ENCODE results near the gene VWF. TPM values are rescaled to one million over a fixed set of nuclear protein-coding genes. Genes with fewer than 3 reads are reported as not detected.

VWF gene
- total and polyA plus RNA-seq, 10 of the 15 experiments (the other 5 are each of a cell fraction or from before 2014, with no cell fraction given) = 0.08 to 0.23 TPM; not detected in 8

DNA sequence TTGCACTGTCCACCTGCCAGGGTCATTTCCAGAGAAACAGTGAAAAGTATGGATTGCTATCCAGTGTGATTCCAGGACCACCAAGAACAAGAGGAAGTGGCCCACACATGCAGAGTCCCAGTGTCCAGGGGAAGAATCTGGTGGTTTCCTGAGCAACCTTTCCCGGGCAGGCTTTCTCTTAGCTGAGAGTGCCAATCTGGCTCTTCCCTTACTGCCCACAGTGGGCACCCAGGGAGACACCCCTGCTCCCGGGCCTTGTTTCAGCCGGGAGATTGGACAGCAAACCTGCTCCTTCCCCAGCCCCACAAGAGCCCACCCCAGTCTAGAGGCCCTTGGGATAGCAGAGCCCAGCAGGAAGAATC, 62.1 kb downstream of the VWF start:
- Histone ChIP-seq H3K4me1 (ENCODE audit: control insufficient read depth, insufficient read depth, low read length) (no peaks in the 10 kb centered on the region), H2AFZ (ENCODE audit: control insufficient read depth, low read depth, low read length) (no peak overlapping the region), H3K79me2 (ENCODE audit: control insufficient read depth, insufficient read depth, low read length) (no peaks in the 10 kb centered on the region), H3K9me3 (replicated peaks; ENCODE audit: control insufficient read depth, insufficient read depth, low read length) (no peaks in the 10 kb centered on the region), H3K4me3 (no peak overlapping the region), H3K36me3 (ENCODE audit: control insufficient read depth in 2 of 2, insufficient read depth in 2 of 2, low read length in 1 of 2) (no peaks in the 10 kb centered on the region), H3K27me3 (replicated peaks in 1 of 2; ENCODE audit: control insufficient read depth in 2 of 2, insufficient read depth in 2 of 2, low read length in 1 of 2) (no peaks in the 10 kb centered on the region; a peak in 1 of 4 replicates), H3K4me2 (ENCODE audit: control insufficient read depth, insufficient read depth) (no peak overlapping the region), H3K9ac (ENCODE audit: control insufficient read depth, insufficient read depth, low read length) (no peak overlapping the region), H3K27ac (ENCODE audit: control insufficient read depth, insufficient read depth) (no peak overlapping the region), H4K20me1 (ENCODE audit: control insufficient read depth, insufficient read depth) (no peaks in the 10 kb centered on the region)
- ChIA-PET SMC1A (ENCODE audit: uncharacterized antibody, unreplicated experiment) (no interaction called here), RAD21 (ENCODE audit: unreplicated experiment) (no interaction called here), CTCF (interaction anchor here (1.4 kb wide), 1 partner anchor 133 kb away, joined by 3 read pairs; no protein-coding TSS in a partner anchor), POLR2A (no interaction called here)
- no peak for FAIRE-seq
- no peak for DNase-seq (ENCODE audit: low read depth, low spot score)
- 31% methylated on average over 3 of the region's 3 CpGs for WGBS (ENCODE audit: insufficient coverage, insufficient replicate concordance, low lambda C conversion rate, missing lambda C conversion rate)
- ATAC-seq = no peak
- BruUV-seq (replicated peaks) = no TSS peak
- in situ Hi-C loops (cut with MboI) = loop anchor here (5.0 kb wide), 1 partner anchor 225 kb away; no protein-coding TSS in a partner anchor
- intact Hi-C loops (cut with micrococcal nuclease; ENCODE audit: unreplicated experiment) = loop anchor here (2.0 kb wide), 1 partner anchor 132 kb away; no protein-coding TSS in a partner anchor
- TF ChIP-seq, protein P1, sequence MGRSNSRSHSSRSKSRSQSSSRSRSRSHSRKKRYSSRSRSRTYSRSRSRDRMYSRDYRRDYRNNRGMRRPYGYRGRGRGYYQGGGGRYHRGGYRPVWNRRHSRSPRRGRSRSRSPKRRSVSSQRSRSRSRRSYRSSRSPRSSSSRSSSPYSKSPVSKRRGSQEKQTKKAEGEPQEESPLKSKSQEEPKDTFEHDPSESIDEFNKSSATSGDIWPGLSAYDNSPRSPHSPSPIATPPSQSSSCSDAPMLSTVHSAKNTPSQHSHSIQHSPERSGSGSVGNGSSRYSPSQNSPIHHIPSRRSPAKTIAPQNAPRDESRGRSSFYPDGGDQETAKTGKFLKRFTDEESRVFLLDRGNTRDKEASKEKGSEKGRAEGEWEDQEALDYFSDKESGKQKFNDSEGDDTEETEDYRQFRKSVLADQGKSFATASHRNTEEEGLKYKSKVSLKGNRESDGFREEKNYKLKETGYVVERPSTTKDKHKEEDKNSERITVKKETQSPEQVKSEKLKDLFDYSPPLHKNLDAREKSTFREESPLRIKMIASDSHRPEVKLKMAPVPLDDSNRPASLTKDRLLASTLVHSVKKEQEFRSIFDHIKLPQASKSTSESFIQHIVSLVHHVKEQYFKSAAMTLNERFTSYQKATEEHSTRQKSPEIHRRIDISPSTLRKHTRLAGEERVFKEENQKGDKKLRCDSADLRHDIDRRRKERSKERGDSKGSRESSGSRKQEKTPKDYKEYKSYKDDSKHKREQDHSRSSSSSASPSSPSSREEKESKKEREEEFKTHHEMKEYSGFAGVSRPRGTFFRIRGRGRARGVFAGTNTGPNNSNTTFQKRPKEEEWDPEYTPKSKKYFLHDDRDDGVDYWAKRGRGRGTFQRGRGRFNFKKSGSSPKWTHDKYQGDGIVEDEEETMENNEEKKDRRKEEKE (IDR thresholded peaks at IDR 0.05) = no peak
- TF ChIP-seq MTA3 (IDR thresholded peaks at IDR 0.05; ENCODE audit: borderline replicate concordance, low read length) = no peak
- TF ChIP-seq, protein P2, sequence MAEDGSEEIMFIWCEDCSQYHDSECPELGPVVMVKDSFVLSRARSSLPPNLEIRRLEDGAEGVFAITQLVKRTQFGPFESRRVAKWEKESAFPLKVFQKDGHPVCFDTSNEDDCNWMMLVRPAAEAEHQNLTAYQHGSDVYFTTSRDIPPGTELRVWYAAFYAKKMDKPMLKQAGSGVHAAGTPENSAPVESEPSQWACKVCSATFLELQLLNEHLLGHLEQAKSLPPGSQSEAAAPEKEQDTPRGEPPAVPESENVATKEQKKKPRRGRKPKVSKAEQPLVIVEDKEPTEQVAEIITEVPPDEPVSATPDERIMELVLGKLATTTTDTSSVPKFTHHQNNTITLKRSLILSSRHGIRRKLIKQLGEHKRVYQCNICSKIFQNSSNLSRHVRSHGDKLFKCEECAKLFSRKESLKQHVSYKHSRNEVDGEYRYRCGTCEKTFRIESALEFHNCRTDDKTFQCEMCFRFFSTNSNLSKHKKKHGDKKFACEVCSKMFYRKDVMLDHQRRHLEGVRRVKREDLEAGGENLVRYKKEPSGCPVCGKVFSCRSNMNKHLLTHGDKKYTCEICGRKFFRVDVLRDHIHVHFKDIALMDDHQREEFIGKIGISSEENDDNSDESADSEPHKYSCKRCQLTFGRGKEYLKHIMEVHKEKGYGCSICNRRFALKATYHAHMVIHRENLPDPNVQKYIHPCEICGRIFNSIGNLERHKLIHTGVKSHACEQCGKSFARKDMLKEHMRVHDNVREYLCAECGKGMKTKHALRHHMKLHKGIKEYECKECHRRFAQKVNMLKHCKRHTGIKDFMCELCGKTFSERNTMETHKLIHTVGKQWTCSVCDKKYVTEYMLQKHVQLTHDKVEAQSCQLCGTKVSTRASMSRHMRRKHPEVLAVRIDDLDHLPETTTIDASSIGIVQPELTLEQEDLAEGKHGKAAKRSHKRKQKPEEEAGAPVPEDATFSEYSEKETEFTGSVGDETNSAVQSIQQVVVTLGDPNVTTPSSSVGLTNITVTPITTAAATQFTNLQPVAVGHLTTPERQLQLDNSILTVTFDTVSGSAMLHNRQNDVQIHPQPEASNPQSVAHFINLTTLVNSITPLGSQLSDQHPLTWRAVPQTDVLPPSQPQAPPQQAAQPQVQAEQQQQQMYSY (CRISPR knock-in tag; IDR thresholded peaks at IDR 0.05) = no peak
- TF ChIP-seq HDAC6 (IDR thresholded peaks at IDR 0.05; ENCODE audit: unreplicated experiment) = no peak
- TF ChIP-seq, protein P3, sequence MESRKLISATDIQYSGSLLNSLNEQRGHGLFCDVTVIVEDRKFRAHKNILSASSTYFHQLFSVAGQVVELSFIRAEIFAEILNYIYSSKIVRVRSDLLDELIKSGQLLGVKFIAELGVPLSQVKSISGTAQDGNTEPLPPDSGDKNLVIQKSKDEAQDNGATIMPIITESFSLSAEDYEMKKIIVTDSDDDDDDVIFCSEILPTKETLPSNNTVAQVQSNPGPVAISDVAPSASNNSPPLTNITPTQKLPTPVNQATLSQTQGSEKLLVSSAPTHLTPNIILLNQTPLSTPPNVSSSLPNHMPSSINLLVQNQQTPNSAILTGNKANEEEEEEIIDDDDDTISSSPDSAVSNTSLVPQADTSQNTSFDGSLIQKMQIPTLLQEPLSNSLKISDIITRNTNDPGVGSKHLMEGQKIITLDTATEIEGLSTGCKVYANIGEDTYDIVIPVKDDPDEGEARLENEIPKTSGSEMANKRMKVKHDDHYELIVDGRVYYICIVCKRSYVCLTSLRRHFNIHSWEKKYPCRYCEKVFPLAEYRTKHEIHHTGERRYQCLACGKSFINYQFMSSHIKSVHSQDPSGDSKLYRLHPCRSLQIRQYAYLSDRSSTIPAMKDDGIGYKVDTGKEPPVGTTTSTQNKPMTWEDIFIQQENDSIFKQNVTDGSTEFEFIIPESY (IDR thresholded peaks at IDR 0.05) = no peak
- no peak for TF ChIP-seq POLR2A (IDR thresholded peaks at IDR 0.05; ENCODE audit: low read depth, low read length)
- TF ChIP-seq, protein P4, sequence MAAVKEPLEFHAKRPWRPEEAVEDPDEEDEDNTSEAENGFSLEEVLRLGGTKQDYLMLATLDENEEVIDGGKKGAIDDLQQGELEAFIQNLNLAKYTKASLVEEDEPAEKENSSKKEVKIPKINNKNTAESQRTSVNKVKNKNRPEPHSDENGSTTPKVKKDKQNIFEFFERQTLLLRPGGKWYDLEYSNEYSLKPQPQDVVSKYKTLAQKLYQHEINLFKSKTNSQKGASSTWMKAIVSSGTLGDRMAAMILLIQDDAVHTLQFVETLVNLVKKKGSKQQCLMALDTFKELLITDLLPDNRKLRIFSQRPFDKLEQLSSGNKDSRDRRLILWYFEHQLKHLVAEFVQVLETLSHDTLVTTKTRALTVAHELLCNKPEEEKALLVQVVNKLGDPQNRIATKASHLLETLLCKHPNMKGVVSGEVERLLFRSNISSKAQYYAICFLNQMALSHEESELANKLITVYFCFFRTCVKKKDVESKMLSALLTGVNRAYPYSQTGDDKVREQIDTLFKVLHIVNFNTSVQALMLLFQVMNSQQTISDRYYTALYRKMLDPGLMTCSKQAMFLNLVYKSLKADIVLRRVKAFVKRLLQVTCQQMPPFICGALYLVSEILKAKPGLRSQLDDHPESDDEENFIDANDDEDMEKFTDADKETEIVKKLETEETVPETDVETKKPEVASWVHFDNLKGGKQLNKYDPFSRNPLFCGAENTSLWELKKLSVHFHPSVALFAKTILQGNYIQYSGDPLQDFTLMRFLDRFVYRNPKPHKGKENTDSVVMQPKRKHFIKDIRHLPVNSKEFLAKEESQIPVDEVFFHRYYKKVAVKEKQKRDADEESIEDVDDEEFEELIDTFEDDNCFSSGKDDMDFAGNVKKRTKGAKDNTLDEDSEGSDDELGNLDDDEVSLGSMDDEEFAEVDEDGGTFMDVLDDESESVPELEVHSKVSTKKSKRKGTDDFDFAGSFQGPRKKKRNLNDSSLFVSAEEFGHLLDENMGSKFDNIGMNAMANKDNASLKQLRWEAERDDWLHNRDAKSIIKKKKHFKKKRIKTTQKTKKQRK (IDR thresholded peaks at IDR 0.05; ENCODE audit: low read depth, low read length) = no peak
- TF ChIP-seq RBBP5 (conservative IDR thresholded peaks at IDR 0.05) = no peak
- TF ChIP-seq SMAD1 (IDR thresholded peaks at IDR 0.05; ENCODE audit: low read depth, partially characterized antibody) = no peak
